Right ventricle myocardium inferior (tissue), 1 donor: ENCODE data around the gene SCAND1. TPM values are rescaled to one million over a fixed set of nuclear protein-coding genes. Genes with fewer than 3 reads are reported as not detected.

Source experiments
- ATAC-seq: fragments of 200-7000 bp; cut with Tn5 transposase; one replicate; pipeline ENCODE4 v1.9.1; 2020; ENCODE audit warnings: mild to moderate bottlenecking, moderate library complexity
- DNase-seq: peaks from one replicate; pipeline ENCODE4 v3.0.0; 2021; ENCODE audit errors: missing footprints
- intact Hi-C: fragments of 100-400 bp; cut with DNase I; formaldehyde crosslinking; loops from one replicate; pipeline ENCODE4 v1.11.0; 2022
- total RNA-seq: library from RNA; stranded (reverse); fragmentation: NEBNext Ultra II Directional; extraction: Animal tissue kit (Norgen Biotek cat#: 25700); gene quantifications from one replicate; pipeline ENCODE4 v1.2.1, GENCODE V29; 2021
- donor health status: DM: no; HTN: yes; CAD: no; lungs with severe emphysema.

The SCAND1 gene
- total RNA-seq, 1 donor from 2014 or later: 44.8 TPM

DNA sequence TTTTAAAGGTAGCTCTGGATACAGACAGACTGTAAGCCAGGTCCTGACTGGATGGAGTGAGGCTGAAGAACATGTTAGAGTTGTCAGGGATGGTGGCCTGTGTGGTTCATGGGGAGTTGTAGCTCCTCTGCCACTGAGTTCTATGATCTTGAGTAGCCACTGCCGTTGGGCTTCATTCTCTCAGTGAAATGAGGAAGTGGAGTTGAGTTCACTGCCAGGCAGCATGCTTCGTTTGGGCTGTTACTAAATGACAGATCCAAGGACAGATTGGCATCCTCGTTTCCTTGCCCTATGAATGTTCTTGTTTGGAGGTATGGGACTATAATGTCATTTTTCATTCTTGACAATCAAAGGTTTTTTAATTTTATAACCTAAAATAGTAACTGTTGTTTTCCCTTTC lies 37.2 kb downstream of the SCAND1 start:
- ATAC-seq: no peak
- intact Hi-C loops: no loop called here
- no peak for DNase-seq

DNA sequence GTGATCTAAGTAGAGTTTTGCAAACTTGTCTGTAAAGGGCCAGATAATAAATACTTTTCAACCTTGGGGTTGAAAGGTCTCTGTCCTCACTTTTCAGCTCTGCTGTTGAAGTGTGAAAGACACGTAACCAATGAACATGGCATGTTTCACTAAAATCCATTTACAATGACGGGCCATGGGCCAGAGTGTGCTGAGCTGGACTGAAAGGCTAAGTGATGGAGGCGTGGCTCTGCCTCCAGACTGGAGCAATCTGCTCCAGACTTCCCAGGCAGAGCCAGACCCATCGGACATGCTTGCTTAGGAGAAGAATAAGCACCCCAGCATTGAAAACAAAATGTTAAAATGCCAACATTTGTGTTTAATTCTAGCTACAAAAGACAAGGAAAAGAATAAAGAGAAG lies 41.4 kb downstream of the SCAND1 start:
- ATAC-seq (no peak), DNase-seq (no peak)
- intact Hi-C loops: no loop called here

DNA sequence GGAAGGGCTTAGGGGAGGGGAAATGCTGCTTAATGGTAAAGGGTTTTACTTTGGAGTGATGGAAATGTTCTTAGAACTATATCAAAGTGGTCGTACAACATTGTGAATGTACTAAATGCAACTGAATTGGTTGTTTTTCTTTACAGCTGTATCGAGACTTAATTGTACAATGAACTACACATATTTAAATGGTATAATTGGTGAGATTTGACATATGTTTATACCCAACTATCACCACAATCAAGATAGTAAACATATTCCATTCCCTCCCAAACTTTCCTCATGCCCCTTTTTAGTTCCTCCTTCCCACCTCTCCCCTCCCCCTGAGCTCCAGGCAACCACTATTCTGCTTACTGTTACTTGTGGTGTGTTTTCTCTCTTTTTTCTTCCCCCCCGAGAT lies 44.0 kb downstream of the SCAND1 start:
- DNase-seq: no peak
- intact Hi-C loops: no loop called here
- ATAC-seq: no peak

DNA sequence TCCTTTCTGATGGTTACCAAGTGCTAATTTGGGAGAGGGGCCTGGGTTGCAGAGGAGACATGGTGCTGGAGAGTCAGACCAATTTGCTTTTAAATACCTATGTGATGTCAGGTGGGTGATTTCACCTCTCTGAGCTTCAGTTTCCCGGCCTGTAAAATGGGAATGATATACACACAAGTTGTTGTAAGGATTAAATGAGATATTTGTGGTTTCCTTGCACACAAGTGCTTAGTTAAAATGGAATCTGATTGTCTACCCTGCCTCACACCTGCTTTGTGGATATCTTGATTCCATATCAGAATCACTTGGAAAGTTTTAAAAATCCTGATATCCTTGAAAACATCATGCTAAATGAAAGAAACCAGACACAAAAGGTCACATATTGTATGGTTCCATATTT lies 44.5 kb downstream of the SCAND1 start:
- ATAC-seq: no peak
- intact Hi-C loops: no loop called here
- no peak for DNase-seq

DNA sequence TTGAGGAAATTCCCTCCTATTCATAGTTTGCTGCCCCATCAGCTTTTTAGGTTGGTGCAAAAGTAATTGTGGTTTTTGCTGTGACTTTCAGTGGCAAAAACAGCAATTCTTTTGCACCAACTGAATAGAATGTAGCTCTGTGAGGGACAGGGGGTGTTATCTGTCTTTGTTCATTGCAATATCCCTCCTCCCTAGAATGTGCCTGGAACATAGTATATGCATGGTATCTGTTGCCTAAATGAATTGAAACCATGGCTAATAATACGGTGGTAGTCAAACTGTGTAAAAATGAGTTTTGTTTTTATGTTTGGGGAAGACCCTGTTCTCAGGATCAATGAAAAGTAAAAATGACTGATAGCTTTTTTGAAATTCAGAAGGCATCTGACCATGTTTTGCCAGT lies 45.1 kb downstream of the SCAND1 start:
- DNase-seq (no peak), ATAC-seq (no peak)
- intact Hi-C loops: no loop called here

DNA sequence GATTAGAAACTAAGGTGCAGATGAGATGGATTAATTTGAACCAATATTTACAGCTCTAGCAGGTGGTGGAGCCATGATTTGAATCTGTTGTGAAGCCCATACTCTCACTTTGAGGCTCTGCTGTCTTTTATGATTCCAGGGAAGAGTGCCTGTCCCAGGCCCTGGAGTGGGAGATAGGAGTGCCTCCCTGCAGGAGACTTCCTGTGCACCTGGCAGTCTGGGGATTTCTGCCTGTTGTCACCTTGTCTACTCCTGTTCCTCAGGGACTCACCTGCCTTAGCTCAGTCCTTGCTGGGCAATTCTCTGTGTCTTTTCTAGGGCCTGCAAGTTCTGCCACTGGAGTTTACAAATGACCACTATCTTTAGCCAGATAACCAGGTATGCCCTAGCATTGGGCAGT lies 46.3 kb downstream of the SCAND1 start:
- intact Hi-C loops: no loop called here
- ATAC-seq (no peak), DNase-seq (no peak)

DNA sequence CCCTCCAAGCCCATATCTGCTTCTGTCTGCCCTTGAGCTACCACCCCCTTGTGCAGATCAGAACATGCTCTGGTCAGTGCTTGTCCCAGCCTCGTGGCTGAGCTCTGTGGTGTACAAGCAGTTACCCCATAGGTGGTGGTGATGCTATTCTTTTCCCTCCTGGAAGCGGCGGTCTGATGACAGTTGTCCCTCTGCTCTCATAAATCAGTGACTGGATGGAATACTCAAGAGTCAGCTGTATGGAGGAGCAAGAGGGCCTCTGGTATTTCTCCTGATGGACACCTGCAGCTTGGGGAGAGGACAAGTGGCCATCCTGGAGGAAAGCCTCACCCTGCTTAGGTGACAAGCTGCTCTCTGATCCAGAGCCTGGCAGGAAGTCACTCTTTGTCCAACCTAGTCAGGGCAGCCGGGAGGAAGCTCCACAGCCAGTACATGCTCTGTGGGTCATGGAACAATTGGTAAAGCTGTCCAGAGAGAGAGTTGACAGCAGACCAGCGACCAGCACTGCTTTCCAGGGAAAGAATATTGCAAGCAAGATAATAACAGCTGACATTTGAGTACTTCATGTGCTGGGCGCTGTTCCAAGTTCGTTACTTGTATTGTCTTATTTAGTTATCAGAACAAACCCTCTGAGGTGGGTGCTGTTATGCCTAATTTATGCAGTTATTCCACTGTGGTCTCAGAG lies 47.1 kb downstream of the SCAND1 start:
- intact Hi-C loops: no loop called here

DNA sequence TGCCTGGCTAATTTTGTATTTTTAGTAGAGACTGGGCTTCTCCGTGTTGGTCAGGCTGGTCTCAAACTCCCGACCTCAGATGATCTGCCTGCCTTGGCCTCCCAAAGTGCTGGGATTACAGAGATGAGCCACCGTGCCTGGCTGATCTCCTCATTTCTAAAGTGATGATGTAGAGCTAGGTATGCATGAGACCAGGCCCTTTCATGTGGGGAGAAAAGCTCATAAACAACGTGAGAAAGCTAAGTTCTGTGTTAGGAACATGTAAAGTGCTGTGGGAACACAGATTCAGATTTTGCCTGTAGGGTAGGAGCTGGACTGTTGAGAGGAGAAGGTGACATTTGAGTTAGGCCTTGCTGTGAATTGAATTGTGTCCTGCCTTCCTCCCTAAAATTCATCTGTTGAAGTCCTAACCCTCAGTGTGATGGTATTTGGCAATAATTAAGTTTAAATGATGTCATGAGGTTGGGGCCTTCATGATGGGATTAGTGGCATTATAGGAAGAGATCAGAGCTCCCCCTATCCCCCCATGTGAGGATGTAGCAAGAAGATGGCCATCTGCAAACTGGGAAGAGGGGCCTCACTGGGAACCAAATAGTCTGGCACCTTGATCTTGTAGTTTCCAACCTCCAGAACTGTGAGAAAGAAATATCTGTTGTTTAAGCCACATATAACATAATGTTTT lies 49.2 kb downstream of the SCAND1 start:
- no peak for ATAC-seq
- DNase-seq: no peak
- intact Hi-C loops: no loop called here

More for the DNA sequence above, 47.1 kb downstream of the SCAND1 start:
- ATAC-seq (peak; percentile 88), DNase-seq (no peak)

DNA sequence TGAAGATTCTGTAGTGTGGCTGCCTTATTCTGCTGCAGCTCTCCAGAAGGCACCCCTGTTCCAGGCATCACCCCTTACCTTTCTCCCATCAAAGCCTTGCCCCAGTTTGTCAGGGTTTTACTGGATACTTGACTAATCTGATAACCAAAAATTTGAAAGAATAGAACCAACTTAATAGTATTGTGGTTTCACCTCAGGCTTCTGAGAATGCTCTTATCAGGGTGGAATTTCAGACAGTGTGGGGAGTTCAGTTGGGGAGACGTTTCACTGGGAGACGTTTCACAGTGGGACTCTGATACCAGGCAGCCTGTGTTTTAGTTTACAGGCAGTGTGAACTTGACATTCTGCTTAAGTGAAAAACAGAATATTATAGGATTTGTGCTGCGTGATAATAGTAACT lies 50.5 kb downstream of the SCAND1 start:
- no peak for ATAC-seq
- intact Hi-C loops: no loop called here
- DNase-seq: no peak

Other genes with a start within 250 kb of the SCAND1 start
- gene RBM39, start 212.2 kb downstream of the SCAND1 start, total RNA-seq: 133 TPM
- 36.7 TPM for gene PHF20, start 182.5 kb downstream of the SCAND1 start, total RNA-seq
- 3.5 TPM for gene CNBD2, start 14.1 kb upstream of the SCAND1 start, total RNA-seq
- 21.5 TPM for gene EPB41L1, start 200.2 kb upstream of the SCAND1 start, total RNA-seq